HG03097 (cell line): Measurements from ENCODE around the gene GBP3.
"Not testable (repeated sequence)": the region's sequence is repeated elsewhere in the genome, so short reads cannot be mapped to it uniquely, and the experiment has no call there.

Experiments used
- ATAC-seq: cut with Tn5 transposase; IDR thresholded peaks from one replicate; pipeline ENCODE4 v1.9.1; 2021; ENCODE audit not compliant: unreplicated experiment, low FRiP score

The GBP3 gene

GRCh38 chr1:89041721-89042120, 19.1 kb upstream of the GBP3 start:
- ATAC-seq = no peak

GRCh38 chr1:89041119-89041641, 18.5 kb upstream of the GBP3 start:
- peak; percentile 86 for ATAC-seq

- ATAC-seq = no peak
These were observed 17.6 kb upstream of the GBP3 start for GRCh38 chr1:89040315-89040626.

- no peak for ATAC-seq
These were observed 14.5 kb upstream of the GBP3 start for GRCh38 chr1:89037186-89037585.

- no peak for ATAC-seq
These were observed 12.4 kb upstream of the GBP3 start for GRCh38 chr1:89035080-89035479.

- not testable (repeated sequence) for ATAC-seq
These were observed 11.3 kb upstream of the GBP3 start for GRCh38 chr1:89034004-89034403.

GRCh38 chr1:89029051-89029450, 6.4 kb upstream of the GBP3 start:
- not testable (repeated sequence) for ATAC-seq

- no peak for ATAC-seq
These were observed 3.3 kb upstream of the GBP3 start for GRCh38 chr1:89025928-89026327.

GRCh38 chr1:89023026-89023425, 360 bp upstream of the GBP3 start:
- ATAC-seq = no peak

- not testable (repeated sequence) for ATAC-seq
These were observed 4.3 kb downstream of the GBP3 start for GRCh38 chr1:89018318-89018717.

GRCh38 chr1:89008511-89008910, 14.2 kb downstream of the GBP3 start:
- ATAC-seq = no peak

GRCh38 chr1:89005286-89006151, 17.1 kb downstream of the GBP3 start:
- ATAC-seq = no peak

GRCh38 chr1:89002176-89002575, 20.5 kb downstream of the GBP3 start:
- ATAC-seq = not testable (repeated sequence)

GRCh38 chr1:89001510-89001909, 21.2 kb downstream of the GBP3 start:
- ATAC-seq = no peak

- ATAC-seq = no peak
These were observed 23.9 kb downstream of the GBP3 start for GRCh38 chr1:88998716-88999115.

- no peak for ATAC-seq
These were observed 32.2 kb downstream of the GBP3 start for GRCh38 chr1:88990426-88990825.

GRCh38 chr1:88985692-88986091, 37.0 kb downstream of the GBP3 start:
- ATAC-seq = no peak

GRCh38 chr1:88985032-88985431, 37.6 kb downstream of the GBP3 start:
- ATAC-seq = no peak

GRCh38 chr1:88984569-88984968, 38.1 kb downstream of the GBP3 start:
- ATAC-seq = no peak

- no peak for ATAC-seq
These were observed 38.7 kb downstream of the GBP3 start for GRCh38 chr1:88983791-88984559.

GRCh38 chr1:88982055-88982454, 40.6 kb downstream of the GBP3 start:
- ATAC-seq = no peak

GRCh38 chr1:88981506-88981905, 41.2 kb downstream of the GBP3 start:
- not testable (repeated sequence) for ATAC-seq
